GM19328 (cell line): ENCODE results near the gene RRM1.

Experiments used
- ATAC-seq: cut with Tn5 transposase; IDR thresholded peaks from one replicate; pipeline ENCODE4 v1.9.1; 2021; ENCODE audit warnings: mild to moderate bottlenecking, moderate library complexity; ENCODE audit not compliant: unreplicated experiment

The RRM1 gene

DNA sequence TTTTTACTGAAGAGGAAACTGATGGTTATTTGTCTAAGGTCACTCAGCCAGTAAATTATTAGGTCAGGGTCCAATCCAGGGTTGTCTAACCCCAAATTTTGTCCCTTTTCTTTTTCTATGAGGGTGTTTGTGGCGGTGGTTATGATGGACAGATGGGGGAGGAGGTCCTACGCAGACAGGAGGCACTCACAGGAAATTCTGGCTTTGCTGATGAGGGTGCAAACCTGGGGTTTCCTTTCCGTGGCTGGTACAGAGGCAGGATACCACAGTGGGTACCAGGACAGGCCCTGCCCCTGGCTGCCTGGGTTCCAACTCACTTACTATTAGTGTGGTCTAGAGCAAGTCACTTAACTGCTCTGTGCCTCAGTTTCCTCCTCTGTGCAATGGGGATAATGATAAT, 91.0 kb downstream of the RRM1 start:
- ATAC-seq, result no peak

DNA sequence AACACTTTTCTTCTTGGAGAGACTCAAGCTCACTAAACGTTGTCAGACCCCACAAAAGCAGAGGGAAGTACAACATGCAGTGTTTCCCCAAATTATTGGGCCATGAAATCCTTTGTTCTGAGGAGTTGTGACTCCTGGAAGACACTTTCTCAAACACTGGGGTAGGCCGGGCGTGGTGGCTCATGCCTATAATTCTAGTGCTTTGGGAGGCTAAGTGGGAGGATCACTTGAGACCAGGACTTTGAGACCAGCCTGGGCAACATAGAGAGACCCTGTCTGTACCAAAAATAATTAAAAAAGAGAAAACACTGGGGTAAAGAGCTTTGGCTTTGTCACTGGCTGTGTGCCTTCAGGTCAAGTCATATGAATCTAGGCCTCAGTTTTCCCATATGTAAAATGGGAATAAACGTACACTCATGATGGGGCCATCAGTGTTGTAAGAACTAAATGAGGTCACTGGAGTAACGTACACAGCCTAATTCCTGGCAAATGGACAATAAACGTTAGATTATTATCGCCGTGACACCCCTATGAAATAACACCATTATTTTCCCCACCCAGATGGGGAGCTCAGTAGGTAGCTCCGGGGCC, 92.0 kb downstream of the RRM1 start:
- no peak for ATAC-seq

DNA sequence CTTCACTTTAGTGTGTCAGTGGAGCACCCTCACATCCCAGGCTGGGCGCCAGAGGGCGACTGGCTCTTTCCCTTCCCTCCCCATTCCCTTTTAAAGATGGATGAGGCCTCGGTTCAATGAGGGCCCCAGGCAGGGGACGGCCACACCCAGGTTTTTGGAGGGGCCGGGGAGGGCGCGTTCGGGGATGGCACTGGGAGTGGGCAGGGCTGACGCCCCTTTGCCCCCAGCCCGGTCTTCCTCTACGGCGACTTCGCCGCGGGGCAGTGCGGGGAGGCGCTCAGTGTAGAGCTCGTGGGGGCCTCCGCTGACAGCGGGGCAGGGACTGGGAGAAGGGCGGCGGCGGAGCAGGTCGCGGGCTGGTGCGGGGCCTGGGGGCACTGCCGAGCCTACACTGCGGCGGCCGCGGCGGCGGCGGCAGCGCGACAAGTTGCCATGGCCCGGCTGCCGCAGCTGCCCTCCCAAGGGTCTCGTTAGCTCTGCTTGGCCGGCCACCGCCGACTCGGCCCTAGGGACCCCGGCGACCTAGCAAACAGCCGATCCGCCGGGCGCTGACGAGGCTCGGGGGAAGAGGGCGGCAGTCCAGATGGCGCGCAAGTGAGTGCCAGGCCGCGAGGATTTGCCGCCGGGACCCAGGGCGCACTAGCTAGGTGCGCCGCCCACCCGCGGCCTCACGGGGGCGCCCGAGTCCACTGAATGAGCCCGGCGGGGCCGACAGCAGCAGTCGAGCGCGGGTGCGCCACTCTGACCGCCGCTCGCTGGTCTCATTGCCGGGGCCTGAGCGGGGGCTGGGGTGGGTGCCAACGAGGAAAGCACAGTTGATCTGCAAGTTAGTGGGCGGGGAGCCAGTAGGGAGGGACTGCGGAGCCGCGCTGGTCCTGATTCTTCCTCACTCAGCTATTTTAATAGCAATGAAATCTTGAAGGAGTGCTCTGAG, 92.7 kb downstream of the RRM1 start:
- ATAC-seq, result peak; percentile 93
